Coronary artery (tissue), 2 donors: Measurements from ENCODE around the gene E2F6.

Experiments used
- DNase-seq: peaks from one replicate; pipeline ENCODE4 v3.0.0-alpha.2; 2017; ENCODE audit warnings: low spot score
- H3K27ac ChIP-seq, 2 donors: fragments of 200-600 bp; sonication (generic); one replicate each; pipeline ENCODE4 v1.5.1; 2016 to 2019
- H3K4me3 ChIP-seq: fragments of 200-600 bp; sonication (generic); 2 replicates; pipeline ENCODE4 v1.5.1; 2016; ENCODE audit warnings: mild to moderate bottlenecking, moderate library complexity
- TF ChIP-seq, protein P1 (sequence below): fragments of 200-600 bp; sonication (generic); IDR thresholded peaks from one replicate; pipeline ENCODE4 v1.5.1; 2019; ENCODE audit warnings: antibody characterized with exemption

Gene E2F6

DNA sequence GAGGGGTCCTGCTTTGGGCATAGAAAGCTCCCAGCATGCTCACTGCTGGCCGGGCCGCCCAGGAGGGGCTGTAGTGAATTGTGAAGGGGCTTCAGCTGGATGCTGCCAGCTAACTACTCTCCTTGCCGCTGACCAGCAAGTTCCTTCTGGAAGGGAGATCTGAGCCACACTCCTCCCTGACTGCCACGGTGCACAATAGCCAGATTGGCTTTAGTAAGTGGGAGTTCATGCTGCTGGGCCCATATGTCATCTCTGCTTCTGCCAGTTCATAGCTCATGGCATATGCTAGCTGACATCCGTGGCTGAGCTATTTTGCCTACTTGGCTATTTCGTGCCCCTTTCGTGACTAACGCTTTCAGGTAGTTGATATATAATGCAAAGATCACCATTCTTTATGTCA lies 69.9 kb downstream of the E2F6 start:
- no peak for DNase-seq
- TF ChIP-seq, protein P1, sequence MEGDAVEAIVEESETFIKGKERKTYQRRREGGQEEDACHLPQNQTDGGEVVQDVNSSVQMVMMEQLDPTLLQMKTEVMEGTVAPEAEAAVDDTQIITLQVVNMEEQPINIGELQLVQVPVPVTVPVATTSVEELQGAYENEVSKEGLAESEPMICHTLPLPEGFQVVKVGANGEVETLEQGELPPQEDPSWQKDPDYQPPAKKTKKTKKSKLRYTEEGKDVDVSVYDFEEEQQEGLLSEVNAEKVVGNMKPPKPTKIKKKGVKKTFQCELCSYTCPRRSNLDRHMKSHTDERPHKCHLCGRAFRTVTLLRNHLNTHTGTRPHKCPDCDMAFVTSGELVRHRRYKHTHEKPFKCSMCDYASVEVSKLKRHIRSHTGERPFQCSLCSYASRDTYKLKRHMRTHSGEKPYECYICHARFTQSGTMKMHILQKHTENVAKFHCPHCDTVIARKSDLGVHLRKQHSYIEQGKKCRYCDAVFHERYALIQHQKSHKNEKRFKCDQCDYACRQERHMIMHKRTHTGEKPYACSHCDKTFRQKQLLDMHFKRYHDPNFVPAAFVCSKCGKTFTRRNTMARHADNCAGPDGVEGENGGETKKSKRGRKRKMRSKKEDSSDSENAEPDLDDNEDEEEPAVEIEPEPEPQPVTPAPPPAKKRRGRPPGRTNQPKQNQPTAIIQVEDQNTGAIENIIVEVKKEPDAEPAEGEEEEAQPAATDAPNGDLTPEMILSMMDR = no peak
- no peak overlapping the region for H3K4me3 ChIP-seq
- H3K27ac ChIP-seq = peak overlapping the region in 1 of 2 donors; percentile 43

DNA sequence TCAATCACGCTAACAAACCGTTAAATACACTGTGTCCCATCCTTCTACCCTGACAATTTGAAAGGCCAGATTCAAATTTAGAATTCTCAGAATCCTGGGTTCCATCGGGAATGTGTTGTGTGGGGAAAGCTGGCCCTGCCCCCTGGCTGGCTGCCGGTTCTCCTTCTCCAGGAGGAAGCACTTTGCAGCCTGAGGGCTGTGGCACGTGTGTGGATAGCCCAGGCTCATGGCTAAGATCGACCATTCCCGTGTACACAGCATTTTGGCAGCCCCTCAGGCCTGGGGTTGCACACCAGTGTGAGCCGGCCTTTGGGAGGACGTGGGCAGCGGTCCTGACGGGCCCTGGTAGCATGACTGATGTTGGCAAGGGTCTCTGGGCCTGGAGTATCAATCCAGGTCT lies 70.6 kb downstream of the E2F6 start:
- DNase-seq = no peak
- TF ChIP-seq, protein P1 = no peak
- Histone ChIP-seq H3K27ac (peak overlapping the region in 1 of 2 donors; percentile 43), H3K4me3 (no peak overlapping the region)
